Duodenal mucosa (tissue), 2 donors: ENCODE results near the gene ATL1.

Experiments
- H3K27ac ChIP-seq: one replicate; pipeline ENCODE4 v1.7.0; 2013; ENCODE audit warnings: low read depth, low read length
- H3K27me3 ChIP-seq, 2 donors: one replicate each; pipeline ENCODE4 v1.7.0; 2013; ENCODE audit warnings: low read length in 2 of 2, control low read depth in 1 of 2; ENCODE audit not compliant: insufficient read depth in 2 of 2, control insufficient read depth in 1 of 2
- H3K36me3 ChIP-seq, 2 donors: one replicate each; pipeline ENCODE4 v1.7.0; 2013; ENCODE audit warnings: low read length in 2 of 2, control low read depth in 1 of 2; ENCODE audit not compliant: insufficient read depth in 2 of 2, control insufficient read depth in 1 of 2
- H3K4me1 ChIP-seq, 2 donors: one replicate each; pipeline ENCODE4 v1.7.0; 2013; ENCODE audit warnings: low read length in 2 of 2, control low read depth in 1 of 2; ENCODE audit not compliant: insufficient read depth in 2 of 2, control insufficient read depth in 1 of 2
- H3K4me3 ChIP-seq, 2 donors: one replicate each; pipeline ENCODE4 v1.7.0; 2013; ENCODE audit warnings: low read length in 2 of 2, low read depth in 1 of 2
- H3K9ac ChIP-seq, 2 donors: one replicate each; pipeline ENCODE4 v1.7.0; 2013; ENCODE audit warnings: low read length in 2 of 2, low read depth in 1 of 2
- H3K9me3 ChIP-seq, 2 donors: one replicate each; pipeline ENCODE4 v1.7.0; 2013; ENCODE audit warnings: low read length in 2 of 2, control low read depth in 1 of 2; ENCODE audit not compliant: control insufficient read depth in 1 of 2

Gene ATL1

DNA sequence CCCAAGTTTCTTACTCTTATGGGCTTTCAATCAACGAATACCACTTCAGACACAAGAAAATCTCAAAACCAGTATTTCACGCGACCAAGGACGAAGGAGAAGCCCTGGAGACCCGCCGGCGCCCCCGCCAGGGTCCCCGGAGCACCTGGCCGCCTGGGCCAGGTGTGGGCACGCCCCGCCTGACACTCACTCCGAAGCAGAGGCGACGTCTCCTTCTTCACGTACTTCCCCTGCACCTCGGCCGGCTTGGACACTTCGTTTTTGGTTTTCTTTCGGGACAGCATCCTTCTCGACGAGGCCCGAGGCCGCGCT is 107.7 kb downstream of the ATL1 start:
- peak overlapping the region; percentile 89 for H3K27ac ChIP-seq
- peak overlapping the region; percentile 80 to 90 for H3K4me3 ChIP-seq
- no peaks in the 10 kb centered on the region for H3K27me3 ChIP-seq
- H3K36me3 ChIP-seq: peaks cover 0 to 4% of the 10 kb centered on the region in 2 donors
- H3K9ac ChIP-seq: peak overlapping the region; percentile 77 to 82
- H3K9me3 ChIP-seq: no peaks in the 10 kb centered on the region
- H3K4me1 ChIP-seq: peaks cover 5 to 8% of the 10 kb centered on the region in 2 donors

DNA sequence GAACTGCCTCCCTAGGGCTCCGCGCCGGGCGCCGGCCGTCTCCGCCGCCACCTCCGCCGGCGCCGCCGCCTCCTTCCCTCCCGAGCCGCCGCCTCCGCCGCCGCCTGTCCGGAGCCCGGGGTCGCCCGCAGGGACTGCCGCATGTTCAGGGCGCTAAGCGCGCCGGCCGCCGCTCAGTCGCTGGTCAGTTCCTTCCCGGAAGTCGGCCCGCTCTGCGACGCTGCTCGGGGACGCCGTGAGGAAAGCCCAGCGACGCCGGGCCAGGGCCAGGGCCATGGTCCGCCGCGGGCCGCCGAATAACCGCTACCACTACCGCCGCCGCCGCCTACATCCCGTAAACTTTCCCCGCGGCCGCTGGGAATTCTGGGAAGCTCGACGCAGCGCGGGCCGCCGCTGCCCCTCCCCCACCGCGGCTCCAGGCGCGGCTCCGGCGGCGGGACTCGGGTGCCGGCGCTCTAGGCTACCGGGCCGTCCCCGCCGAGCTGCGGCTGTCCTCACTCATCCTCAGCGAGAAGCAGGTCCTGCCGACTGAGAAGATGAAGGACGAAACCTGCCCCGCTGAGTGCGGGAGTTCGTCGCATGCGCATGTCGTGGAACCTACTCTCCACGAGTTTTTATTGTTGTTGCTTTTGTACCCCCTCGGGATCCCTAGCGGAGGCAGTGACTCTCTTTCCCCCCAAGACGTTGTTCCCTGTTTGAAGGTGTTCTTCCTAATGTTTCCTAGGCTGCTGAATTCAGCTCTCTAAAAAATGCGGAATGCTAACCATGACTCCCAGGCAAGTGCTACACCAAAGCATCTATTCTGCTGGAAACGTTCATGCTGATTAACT is 108.3 kb downstream of the ATL1 start, which contains the start of gene SAV1:
Gene SAV1, minus strand, starts transcription at position 311 of the 830 bp plus-strand sequence. CDS start 339 bp downstream, outside the sequence.
- peak within 1 kb of the TSS; percentile 80 to 90 for H3K4me3 ChIP-seq
- H3K9me3 ChIP-seq: no peaks in the 10 kb centered on the region
- peak within 1 kb of the TSS; percentile 89 for H3K27ac ChIP-seq
- peak within 1 kb of the TSS; percentile 77 to 82 for H3K9ac ChIP-seq
- H3K36me3 ChIP-seq: peaks cover 0 to 4% of the 10 kb centered on the region in 2 donors
- H3K27me3 ChIP-seq: no peaks in the 10 kb centered on the region
- H3K4me1 ChIP-seq: peaks cover 5 to 8% of the 10 kb centered on the region in 2 donors

DNA sequence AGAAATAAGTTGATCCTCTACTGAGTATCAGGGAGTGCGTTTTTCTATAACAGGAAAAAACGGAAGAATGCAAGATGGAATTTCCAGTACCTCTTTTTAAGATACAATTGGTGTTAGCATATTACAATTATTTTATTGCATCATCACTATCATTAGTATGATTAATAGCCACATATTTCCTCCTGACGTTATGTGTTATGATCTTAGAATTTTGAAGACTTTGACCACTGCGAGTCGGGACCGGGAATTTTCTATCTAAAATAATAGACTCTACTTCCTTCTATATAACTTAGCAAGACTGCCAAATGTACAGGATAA is 108.8 kb downstream of the ATL1 start:
- H3K9me3 ChIP-seq: no peaks in the 10 kb centered on the region
- peak overlapping the region; percentile 80 to 90 for H3K4me3 ChIP-seq
- peak overlapping the region; percentile 89 for H3K27ac ChIP-seq
- H3K9ac ChIP-seq: peak overlapping the region; percentile 73 to 82
- H3K36me3 ChIP-seq: peaks cover 0 to 4% of the 10 kb centered on the region in 2 donors
- no peaks in the 10 kb centered on the region for H3K27me3 ChIP-seq
- peaks cover 5 to 8% of the 10 kb centered on the region in 2 donors for H3K4me1 ChIP-seq

DNA sequence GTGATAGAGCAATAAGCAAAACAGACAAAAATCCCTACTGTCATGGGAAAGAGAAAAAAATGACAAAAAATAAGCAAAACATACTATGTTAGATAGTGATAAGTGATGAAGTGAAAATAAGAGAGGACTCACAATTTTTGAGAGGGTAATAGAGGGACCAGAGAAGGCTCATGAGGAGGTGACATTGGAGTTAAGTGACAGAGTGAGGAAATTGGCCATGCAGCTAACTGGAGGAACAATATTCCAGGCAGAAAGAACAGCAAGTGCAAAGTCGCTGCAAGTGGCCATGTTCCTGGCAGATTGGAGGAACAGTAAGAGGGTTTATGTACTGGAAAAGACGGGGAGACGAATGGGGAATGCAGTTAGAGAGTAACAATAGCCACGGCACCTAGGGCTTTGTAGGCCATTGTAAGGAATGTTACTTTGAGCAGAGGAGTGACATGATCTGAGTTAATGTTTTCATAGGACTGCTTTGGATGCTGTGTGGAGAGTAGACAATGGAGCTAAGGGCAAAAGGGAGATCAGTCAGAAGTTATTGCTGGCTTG is 109.6 kb downstream of the ATL1 start:
- H3K4me3 ChIP-seq: no peak overlapping the region
- peaks cover 5 to 8% of the 10 kb centered on the region in 2 donors for H3K4me1 ChIP-seq
- peaks cover 0 to 4% of the 10 kb centered on the region in 2 donors for H3K36me3 ChIP-seq
- H3K27ac ChIP-seq: no peak overlapping the region
- H3K27me3 ChIP-seq: no peaks in the 10 kb centered on the region
- no peaks in the 10 kb centered on the region for H3K9me3 ChIP-seq
- no peak overlapping the region for H3K9ac ChIP-seq

DNA sequence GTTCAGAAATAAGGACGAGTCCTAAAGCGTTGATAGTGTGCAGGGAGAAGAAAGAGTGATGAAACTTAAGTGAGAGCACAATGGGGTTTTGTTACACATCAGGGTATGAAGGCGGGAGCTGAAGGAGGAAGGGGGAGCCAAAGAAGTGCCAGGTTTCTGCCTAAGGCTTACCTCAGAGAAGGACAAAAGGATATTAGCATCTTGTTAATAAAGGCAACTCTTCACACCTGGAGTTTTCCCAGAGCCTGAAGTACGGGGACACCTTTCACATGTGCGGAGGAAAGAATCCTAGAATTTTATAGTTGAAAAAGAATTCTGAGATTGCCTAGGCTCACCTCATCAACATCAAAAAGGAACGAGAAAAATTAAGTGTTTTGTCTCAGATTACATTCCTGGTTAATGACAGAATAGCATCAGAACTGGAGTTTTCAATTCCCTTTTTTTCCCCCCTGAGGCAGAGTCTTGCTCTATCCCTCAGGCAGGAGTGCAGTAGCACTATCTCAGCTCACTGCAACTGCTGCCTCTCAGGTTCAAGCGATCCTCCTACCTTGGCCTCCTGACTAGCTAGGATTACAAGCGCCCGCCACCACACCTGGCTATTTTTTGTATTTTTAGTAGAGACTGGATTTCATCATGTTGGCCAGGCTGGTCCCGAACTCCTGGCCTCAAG is 110.4 kb downstream of the ATL1 start:
- H3K4me3 ChIP-seq: no peak overlapping the region
- no peaks in the 10 kb centered on the region for H3K9me3 ChIP-seq
- peaks cover 5 to 8% of the 10 kb centered on the region in 2 donors for H3K4me1 ChIP-seq
- no peaks in the 10 kb centered on the region for H3K36me3 ChIP-seq
- H3K27me3 ChIP-seq: no peaks in the 10 kb centered on the region
- no peak overlapping the region for H3K27ac ChIP-seq
- no peak overlapping the region for H3K9ac ChIP-seq

DNA sequence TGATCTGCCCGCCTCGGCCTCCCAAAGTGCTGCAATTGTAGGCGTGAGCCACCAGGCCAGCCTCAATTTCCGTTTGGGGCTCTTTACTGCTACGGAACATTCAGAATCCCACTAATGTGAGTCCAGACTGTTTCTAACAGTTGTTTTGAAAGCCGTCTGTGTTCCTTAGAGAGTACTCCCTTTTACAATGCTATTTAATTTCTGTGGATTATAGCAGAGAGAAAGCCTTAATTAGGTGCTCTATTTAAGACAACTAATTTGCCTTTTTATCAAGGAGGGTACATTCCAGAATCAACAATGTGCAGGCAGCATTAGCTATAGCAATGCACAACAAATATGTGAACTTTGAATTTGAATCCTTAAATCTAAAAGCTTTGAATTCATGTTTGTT is 110.9 kb downstream of the ATL1 start:
- Histone ChIP-seq H3K9me3 (no peaks in the 10 kb centered on the region), H3K27ac (no peak overlapping the region)

DNA sequence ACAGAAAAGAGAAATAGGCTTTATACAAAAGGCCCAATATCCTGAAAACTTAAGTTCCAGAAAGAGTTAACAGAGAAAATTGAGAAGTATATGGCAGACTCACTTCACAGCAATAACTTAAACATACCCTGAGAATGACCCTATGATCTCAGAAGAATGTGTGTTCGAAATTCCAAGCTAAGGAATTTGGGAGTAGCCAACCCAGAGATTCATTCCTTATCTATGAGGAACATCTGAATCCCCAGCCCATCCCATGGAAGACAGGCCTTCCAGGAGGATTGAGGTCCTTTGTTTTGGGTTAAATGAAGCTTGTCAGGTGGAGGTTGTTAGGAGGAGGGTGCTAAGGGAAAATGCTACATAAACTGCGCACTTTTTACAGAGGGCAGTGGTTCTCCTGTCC is 115.7 kb downstream of the ATL1 start:
- H3K27me3 ChIP-seq: no peaks in the 10 kb centered on the region
- H3K9ac ChIP-seq: no peak overlapping the region
- H3K36me3 ChIP-seq: no peaks in the 10 kb centered on the region
- H3K4me3 ChIP-seq: no peak overlapping the region
- H3K27ac ChIP-seq: no peak overlapping the region
- peaks cover 5 to 22% of the 10 kb centered on the region in 2 donors for H3K4me1 ChIP-seq
- no peaks in the 10 kb centered on the region for H3K9me3 ChIP-seq

More for the DNA sequence above, 110.9 kb downstream of the ATL1 start:
- Histone ChIP-seq H3K36me3 (no peaks in the 10 kb centered on the region), H3K27me3 (no peaks in the 10 kb centered on the region), H3K4me1 (peaks cover 5 to 8% of the 10 kb centered on the region in 2 donors), H3K4me3 (no peak overlapping the region), H3K9ac (no peak overlapping the region)

DNA sequence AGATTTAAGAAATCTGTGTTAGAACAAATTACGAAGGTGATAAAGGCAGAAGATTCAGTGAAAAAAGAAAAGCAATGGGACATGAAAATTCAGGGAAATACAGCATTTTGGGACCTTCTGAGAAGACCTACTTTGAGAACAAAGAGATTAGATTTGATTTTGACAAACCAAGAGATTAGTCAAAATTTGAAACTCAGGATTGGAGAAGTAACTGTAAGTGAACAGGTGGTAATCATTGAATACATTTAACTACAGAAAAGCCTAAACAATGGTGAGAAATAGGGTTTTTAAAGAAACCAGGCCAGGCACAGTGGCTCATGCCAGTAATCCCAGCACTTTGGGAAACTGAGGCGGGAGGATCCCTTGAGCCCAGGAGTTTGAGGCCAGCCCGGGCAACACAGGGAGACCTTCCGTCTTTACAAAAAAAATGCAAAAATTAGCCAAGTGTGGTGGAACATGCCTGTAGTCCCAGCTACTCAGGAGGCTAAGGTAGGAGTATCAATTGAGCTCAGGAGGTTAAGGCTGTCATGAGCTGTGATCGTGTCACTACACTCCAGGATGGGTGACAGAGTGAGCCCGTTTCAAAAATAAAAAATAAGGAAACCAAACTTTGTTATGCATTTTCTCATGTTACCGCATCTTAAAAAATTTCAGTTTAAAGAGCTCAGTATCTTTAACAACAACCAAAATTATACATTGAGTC is 117.0 kb downstream of the ATL1 start:
- Histone ChIP-seq H3K9me3 (no peaks in the 10 kb centered on the region), H3K9ac (no peak overlapping the region), H3K36me3 (no peaks in the 10 kb centered on the region), H3K4me1 (peaks cover 5 to 22% of the 10 kb centered on the region in 2 donors), H3K27me3 (no peaks in the 10 kb centered on the region), H3K4me3 (no peak overlapping the region), H3K27ac (no peak overlapping the region)

DNA sequence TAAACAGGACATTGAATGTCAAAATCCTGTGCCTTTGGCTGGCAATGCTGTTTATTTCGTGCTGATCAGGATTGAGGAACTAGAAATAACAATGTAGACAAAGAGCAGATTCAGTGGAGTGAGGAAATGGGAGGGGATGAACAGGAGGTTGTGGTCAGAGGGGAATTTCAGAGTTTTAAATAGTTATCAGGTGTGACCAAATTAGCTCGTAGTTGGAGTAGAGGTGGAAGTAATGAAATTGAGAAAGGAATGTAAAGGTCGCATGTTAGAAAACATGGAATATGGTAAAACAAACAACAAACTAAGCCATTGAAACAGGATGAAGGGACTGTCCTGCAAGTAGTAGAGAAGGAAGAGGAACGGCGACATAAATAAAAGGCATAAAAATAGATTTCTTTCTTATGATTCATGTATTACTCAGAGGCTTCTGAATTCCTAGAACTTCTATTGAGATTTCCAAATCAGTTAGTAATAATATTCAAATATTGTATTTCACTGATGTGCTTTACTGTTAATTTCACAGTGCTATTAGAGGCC is 117.7 kb downstream of the ATL1 start:
- Histone ChIP-seq H3K4me3 (no peak overlapping the region), H3K9me3 (no peaks in the 10 kb centered on the region), H3K4me1 (peaks cover 5 to 22% of the 10 kb centered on the region in 2 donors), H3K9ac (no peak overlapping the region), H3K27ac (no peak overlapping the region), H3K27me3 (no peaks in the 10 kb centered on the region), H3K36me3 (no peaks in the 10 kb centered on the region)
